Measurements from ENCODE around the gene SWAP70.

Gene SWAP70

DNA sequence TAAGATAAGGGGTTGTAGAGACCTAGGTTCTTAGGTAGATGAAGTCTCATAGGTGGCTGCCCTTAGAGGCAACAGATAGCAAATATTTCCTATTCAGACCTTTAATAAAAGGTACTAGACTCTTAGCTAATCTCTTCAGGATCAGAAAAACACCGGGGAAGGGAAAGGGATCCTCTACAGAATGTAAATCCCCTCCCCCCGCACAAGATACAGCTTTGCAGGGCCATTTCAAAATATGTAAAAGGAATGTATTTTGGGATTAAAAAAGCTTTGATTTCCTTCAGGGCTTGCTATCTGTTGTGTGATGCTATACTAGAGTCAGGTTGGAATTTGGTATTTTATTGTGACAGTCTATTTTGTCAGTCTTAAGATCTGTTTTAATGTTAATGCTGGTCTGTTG lies 113.2 kb downstream of the SWAP70 start:
- H3K36me3 Mint-ChIP-seq = peaks cover 11% of the 10 kb centered on the region
- no peaks in the 10 kb centered on the region for H3K9me3 Mint-ChIP-seq
- no peak overlapping the region for H3K27ac Mint-ChIP-seq
- no peaks in the 10 kb centered on the region for H3K4me1 Mint-ChIP-seq
- H3K4me3 Mint-ChIP-seq = no peak overlapping the region
- H3K27me3 Mint-ChIP-seq = no peaks in the 10 kb centered on the region

DNA sequence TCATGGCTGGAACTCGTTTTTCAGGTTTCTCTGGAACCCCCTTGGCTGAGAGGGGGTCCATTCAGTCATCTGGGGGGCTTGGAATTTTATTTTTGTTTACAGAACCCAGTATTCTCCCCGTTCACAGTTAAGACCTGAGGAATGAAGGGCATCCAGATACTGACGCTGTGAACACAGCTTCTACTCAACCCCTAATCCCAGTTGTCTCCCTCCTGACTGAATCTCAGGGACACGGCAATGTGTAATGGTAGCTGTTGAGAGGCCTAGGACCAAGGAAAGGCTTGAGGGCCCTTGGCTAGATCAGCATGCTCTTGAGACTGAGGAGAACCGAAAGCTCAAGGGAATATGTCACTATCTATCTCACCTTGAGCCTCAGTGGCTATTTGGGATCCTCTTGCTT lies 113.6 kb downstream of the SWAP70 start:
- peaks cover 13% of the 10 kb centered on the region for H3K36me3 Mint-ChIP-seq
- no peaks in the 10 kb centered on the region for H3K27me3 Mint-ChIP-seq
- H3K27ac Mint-ChIP-seq = no peak overlapping the region
- H3K4me1 Mint-ChIP-seq = no peaks in the 10 kb centered on the region
- no peaks in the 10 kb centered on the region for H3K9me3 Mint-ChIP-seq
- H3K4me3 Mint-ChIP-seq = no peak overlapping the region

DNA sequence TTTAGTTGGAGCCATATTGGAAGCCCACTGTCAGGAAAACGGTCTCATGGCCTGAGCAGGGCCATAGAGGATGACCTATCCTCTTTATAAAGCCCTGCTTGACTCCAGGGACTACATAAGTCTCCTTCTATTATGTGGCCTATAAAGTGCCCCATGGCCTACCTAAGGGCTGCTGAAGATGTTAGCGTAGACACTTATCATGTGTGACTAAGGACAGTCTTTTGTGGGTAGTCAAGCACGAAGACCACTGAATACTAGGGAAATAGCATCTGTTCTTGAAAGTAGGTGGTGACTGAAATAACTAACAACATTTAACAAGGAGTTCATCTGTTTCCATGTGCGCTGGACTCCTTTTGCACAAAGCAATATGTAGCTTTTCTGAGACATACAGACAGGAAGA lies 117.1 kb downstream of the SWAP70 start:
- H3K27me3 Mint-ChIP-seq = no peaks in the 10 kb centered on the region
- H3K9me3 Mint-ChIP-seq = no peaks in the 10 kb centered on the region
- H3K4me3 Mint-ChIP-seq = no peak overlapping the region
- H3K36me3 Mint-ChIP-seq = peaks cover 13% of the 10 kb centered on the region
- no peak overlapping the region for H3K27ac Mint-ChIP-seq
- H3K4me1 Mint-ChIP-seq = no peaks in the 10 kb centered on the region

DNA sequence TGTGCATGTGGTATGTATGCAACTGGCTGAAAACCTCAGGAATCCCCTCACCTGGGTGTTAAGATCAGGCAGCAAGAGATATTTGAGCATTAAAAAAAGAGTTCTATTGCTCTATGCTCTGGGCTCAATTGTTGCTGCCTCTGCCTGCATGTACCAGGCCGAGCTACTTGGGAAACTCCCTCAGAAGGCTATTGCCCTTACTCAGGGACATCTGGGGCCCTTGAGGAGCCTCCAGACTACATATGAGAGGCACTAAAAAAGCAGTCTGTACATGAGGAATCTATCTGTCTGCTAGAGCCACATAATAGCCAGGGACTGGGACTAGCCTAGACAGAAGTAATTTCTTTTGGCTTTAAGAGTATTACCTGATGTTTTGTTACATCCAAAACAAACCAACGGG lies 120.1 kb downstream of the SWAP70 start:
- H3K9me3 Mint-ChIP-seq = no peaks in the 10 kb centered on the region

DNA sequence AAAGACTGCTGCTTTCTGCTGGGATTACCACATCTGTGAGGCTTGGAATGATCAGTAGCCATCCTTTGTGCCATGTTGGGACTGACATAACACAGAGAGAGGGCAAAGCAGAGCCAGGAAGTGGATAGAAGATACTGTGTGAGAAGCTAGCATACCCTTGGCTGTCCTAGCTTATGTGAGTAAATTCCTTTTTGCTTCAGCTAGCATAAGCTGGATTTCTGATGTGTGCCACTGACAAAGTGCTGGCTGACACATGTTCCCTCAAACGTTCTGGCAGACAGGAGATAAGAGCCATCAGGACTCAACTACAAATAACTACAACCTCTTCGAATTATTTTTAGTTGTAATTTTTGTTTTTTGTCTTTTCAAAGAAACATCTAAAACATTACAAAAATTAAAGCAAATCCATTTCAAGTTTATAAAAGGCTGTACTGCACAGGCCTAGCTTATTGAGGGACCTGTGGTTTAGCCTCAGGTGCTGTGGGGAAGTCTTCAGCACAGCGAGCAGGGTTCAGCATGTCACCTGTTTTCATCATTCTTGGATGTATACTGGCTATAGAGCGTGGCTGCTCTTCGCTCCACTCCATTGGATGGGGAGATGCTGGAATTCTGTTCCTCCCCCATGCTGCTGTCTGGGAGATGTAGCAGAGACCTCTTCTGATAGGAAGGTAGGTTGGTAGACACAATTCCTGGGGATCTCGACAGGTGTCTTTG lies 120.9 kb downstream of the SWAP70 start:
- H3K27me3 Mint-ChIP-seq = no peaks in the 10 kb centered on the region
- H3K27ac Mint-ChIP-seq = no peak overlapping the region
- H3K4me1 Mint-ChIP-seq = no peaks in the 10 kb centered on the region
- H3K36me3 Mint-ChIP-seq = peaks cover 17% of the 10 kb centered on the region
- H3K9me3 Mint-ChIP-seq = no peaks in the 10 kb centered on the region
- no peak overlapping the region for H3K4me3 Mint-ChIP-seq

More for the DNA sequence above, 120.1 kb downstream of the SWAP70 start:
- H3K4me1 Mint-ChIP-seq = no peaks in the 10 kb centered on the region
- H3K27me3 Mint-ChIP-seq = no peaks in the 10 kb centered on the region
- H3K27ac Mint-ChIP-seq = no peak overlapping the region
- no peak overlapping the region for H3K4me3 Mint-ChIP-seq
- peaks cover 15% of the 10 kb centered on the region for H3K36me3 Mint-ChIP-seq

DNA sequence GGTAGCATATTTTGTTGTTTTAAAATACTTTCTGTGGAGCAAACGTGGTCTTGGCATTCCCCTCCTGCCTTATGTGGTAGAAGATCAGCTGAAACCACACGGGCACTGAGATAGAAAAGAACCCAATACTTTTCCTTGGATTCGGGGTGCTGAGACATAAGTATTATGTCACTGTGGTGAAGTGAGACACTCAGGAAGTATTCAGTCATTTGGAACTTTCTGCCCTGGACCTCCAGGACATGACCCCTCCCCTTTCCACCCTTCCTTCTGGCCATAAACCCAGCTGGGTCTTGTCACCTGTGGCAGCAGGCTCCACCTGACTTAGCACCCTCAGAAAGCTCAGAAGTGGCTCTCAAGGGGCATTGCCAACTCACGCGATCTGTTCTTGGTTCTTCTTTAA lies 123.4 kb downstream of the SWAP70 start:
- Mint-ChIP-seq H3K27ac (no peak overlapping the region), H3K27me3 (no peaks in the 10 kb centered on the region), H3K4me3 (no peak overlapping the region), H3K36me3 (peaks cover 4% of the 10 kb centered on the region), H3K4me1 (no peaks in the 10 kb centered on the region), H3K9me3 (no peaks in the 10 kb centered on the region)

DNA sequence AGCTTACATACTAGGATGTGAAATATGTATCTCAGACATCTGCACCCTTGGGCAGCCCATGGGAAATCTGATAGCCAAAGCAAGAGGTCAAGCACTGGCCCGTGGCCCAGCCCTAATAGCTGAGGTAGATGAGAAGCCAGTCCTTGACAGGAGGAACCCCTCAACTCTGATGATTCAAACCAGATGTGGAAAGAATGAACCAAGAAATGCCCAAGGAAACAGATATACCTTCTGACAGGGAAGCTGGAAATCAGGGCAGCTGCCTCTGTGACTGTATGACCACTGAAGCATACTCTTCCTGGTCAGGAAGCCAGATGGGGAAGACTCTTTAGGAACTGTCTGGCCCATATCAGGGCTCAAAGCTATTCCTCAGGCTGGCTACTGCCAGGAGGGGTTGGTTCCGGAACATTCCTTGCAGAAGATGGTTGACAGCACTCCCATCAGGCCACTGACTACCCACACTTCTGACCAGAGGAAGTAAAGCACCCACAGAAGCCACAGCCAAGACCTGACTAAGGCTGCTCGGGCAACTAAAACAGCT lies 124.2 kb downstream of the SWAP70 start:
- no peaks in the 10 kb centered on the region for H3K9me3 Mint-ChIP-seq
- peaks cover 4% of the 10 kb centered on the region for H3K36me3 Mint-ChIP-seq
- H3K4me3 Mint-ChIP-seq = no peak overlapping the region
- no peak overlapping the region for H3K27ac Mint-ChIP-seq
- no peaks in the 10 kb centered on the region for H3K4me1 Mint-ChIP-seq
- H3K27me3 Mint-ChIP-seq = no peaks in the 10 kb centered on the region

DNA sequence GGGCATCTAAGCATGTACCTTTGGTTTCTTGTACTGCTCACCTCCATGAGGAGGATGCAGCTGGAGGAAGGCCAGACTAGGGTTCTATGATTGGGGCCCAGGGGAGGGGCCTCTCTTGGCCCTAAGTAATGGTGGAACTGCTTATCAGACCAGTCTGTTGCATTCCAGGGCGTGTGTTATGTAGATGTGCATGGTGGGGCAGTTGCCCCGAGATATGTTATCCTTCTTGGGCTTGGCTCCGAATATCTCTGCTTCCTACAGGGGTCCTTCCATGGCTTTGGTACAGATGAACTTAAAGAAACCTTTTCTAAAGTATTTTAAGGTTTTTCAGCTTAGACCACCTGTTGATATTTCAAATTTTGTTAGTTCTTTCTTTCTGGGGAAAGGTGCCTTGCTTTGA lies 126.0 kb downstream of the SWAP70 start:
- Mint-ChIP-seq H3K4me3 (no peak overlapping the region), H3K9me3 (no peaks in the 10 kb centered on the region)

DNA sequence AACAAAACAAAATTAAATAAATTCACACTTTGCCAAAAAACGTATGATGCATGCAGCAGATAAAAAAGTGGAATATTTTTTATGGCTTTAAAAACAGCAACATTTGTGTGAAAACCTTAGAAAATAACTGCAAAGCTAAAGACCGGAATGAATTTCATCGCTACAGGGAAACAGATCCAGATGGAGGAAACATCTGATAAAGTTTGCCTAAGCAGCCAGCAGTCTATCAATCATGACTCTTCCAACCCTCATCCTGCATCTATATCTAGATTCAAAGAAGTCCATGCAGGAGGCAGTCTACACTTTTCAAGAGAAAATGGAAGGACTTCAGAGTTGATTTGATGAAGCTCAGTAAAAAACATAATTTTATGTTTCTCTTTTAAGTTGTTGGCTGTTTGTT lies 126.8 kb downstream of the SWAP70 start:
- peaks cover 5% of the 10 kb centered on the region for H3K36me3 Mint-ChIP-seq
- no peaks in the 10 kb centered on the region for H3K9me3 Mint-ChIP-seq
- H3K4me1 Mint-ChIP-seq = no peaks in the 10 kb centered on the region
- H3K4me3 Mint-ChIP-seq = no peak overlapping the region
- no peaks in the 10 kb centered on the region for H3K27me3 Mint-ChIP-seq
- no peak overlapping the region for H3K27ac Mint-ChIP-seq

More for the DNA sequence above, 126.0 kb downstream of the SWAP70 start:
- peaks cover 5% of the 10 kb centered on the region for H3K36me3 Mint-ChIP-seq
- no peaks in the 10 kb centered on the region for H3K4me1 Mint-ChIP-seq
- no peaks in the 10 kb centered on the region for H3K27me3 Mint-ChIP-seq
- no peak overlapping the region for H3K27ac Mint-ChIP-seq

DNA sequence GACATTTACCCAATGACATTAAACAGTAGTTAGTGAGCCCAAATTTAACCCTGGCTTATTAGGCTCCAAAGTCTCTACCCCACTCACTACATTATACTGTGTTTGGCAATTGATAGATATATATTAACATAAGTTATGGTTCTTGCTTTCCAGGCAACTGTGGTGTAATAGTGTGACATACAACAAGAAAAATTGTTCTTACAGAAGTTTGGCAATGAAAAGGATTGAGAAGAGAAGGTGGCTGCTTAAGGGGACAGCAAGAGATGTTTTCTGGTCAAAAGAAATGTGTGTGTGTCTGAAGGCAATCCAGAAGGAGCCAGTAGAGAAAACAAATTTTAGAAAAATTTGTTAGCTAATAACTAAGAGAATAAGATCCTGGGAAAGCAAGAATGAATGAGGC lies 132.4 kb downstream of the SWAP70 start:
- peaks cover 5% of the 10 kb centered on the region for H3K36me3 Mint-ChIP-seq
- no peaks in the 10 kb centered on the region for H3K4me1 Mint-ChIP-seq
- no peaks in the 10 kb centered on the region for H3K9me3 Mint-ChIP-seq
- no peak overlapping the region for H3K4me3 Mint-ChIP-seq
- no peaks in the 10 kb centered on the region for H3K27me3 Mint-ChIP-seq
- H3K27ac Mint-ChIP-seq = no peak overlapping the region

DNA sequence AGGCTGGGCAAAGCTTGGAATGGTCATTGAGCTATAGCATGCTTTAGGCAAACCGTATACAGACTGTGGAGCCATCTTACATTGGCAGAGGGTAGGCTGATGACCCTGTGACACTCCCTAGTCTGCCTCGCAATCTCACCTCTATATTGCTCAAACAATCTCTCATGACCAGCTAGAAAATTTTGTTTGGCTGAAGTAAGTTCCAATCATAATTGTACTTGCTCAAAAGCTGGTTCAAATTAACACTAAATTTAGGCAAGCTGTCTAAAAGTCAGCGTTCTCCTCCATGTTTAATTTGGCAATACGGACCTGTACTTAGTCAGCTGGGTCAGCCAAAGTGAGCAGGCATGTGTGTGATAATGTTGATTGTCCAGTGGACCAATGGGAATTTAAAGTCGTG lies 133.0 kb downstream of the SWAP70 start:
- Mint-ChIP-seq H3K4me1 (no peaks in the 10 kb centered on the region), H3K27me3 (no peaks in the 10 kb centered on the region)

DNA sequence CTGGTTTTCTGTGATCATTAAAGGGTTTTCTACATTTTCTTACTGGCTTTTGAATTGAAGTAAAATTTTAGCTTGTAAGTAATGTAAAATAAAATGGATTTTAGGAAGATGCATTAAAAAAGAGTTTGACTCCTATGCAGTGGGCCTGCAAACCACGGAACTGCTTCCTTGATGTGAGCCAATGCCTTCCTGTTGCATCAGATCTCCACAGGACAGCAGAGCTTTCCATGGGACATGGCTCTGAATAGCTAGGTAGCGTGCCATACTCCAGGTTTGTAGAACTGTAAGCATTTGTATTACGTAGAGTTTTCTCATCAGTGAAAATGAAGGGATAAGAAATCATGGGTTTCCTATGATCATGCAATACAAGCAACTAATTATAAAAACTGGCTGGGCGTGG lies 133.4 kb downstream of the SWAP70 start:
- Mint-ChIP-seq H3K27ac (no peak overlapping the region), H3K4me3 (no peak overlapping the region), H3K27me3 (no peaks in the 10 kb centered on the region), H3K9me3 (no peaks in the 10 kb centered on the region), H3K36me3 (peaks cover 5% of the 10 kb centered on the region), H3K4me1 (peaks cover 2% of the 10 kb centered on the region)

More for the DNA sequence above, 133.0 kb downstream of the SWAP70 start:
- H3K36me3 Mint-ChIP-seq = peaks cover 5% of the 10 kb centered on the region
- no peak overlapping the region for H3K4me3 Mint-ChIP-seq
- no peak overlapping the region for H3K27ac Mint-ChIP-seq
- no peaks in the 10 kb centered on the region for H3K9me3 Mint-ChIP-seq

DNA sequence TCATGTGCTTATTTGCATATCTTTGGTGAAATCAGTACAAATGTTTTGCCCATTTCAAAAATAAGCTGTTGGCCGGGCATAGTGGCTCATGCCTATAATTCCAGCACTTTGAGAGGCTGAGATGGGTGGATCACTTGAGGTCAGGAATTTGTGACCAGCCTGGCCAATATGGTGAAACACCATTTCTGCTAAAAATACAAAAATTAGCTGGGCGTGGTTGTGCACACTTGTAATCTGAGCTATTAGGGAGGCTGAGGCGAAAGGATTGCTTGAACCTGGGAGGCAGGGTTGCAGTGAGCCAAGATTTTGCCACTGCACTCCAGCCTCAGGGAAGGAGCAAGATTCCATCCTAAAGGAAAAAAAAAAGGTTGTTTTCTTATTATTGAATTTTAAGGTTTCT lies 136.0 kb downstream of the SWAP70 start:
- peaks cover 8% of the 10 kb centered on the region for H3K36me3 Mint-ChIP-seq
- H3K27ac Mint-ChIP-seq = no peak overlapping the region
- no peaks in the 10 kb centered on the region for H3K9me3 Mint-ChIP-seq
- peaks cover 10% of the 10 kb centered on the region for H3K4me1 Mint-ChIP-seq
- no peak overlapping the region for H3K4me3 Mint-ChIP-seq
- H3K27me3 Mint-ChIP-seq = no peaks in the 10 kb centered on the region

DNA sequence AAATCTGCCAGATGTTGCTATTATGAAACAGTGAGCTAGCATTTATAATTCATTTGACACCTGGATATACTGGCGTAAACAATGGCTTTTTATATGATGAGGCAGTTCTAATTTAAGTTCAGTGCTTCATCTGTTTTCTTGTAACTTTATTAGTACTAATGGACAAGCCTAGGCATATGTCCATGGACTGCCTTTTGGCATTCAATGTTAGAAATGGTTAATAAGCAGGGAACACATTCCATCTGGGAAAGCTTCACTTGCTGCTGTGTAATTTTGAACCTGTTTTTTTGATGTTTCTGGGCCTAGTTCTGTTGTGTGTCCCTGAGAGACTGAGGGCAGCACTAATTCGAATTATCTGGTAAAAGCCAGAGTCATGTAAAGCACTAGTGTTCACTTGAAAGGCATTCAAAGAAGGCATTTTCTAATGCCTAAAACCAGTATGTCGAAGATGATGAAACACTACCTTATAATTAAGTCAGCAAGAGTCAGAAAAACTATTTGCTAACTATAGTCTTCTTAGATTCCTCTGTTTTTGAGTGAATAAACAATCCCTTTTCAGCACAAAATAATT lies 138.5 kb downstream of the SWAP70 start:
- H3K9me3 Mint-ChIP-seq = no peaks in the 10 kb centered on the region
- H3K4me3 Mint-ChIP-seq = no peak overlapping the region
- H3K27ac Mint-ChIP-seq = no peak overlapping the region
- H3K36me3 Mint-ChIP-seq = peaks cover 12% of the 10 kb centered on the region
- H3K4me1 Mint-ChIP-seq = peaks cover 10% of the 10 kb centered on the region
- no peaks in the 10 kb centered on the region for H3K27me3 Mint-ChIP-seq
